ENCODE results near the gene ISYNA1. TPM values are rescaled to one million over a fixed set of nuclear protein-coding genes. Genes with fewer than 3 reads are reported as not detected.

The ISYNA1 gene
- total and polyA plus RNA-seq, 2 donors (not counting 1 experiment from before 2014, with no cell fraction given) = 22.6 to 28.3 TPM

GRCh38 chr19:18446811-18447359 lies 9.0 kb upstream of the ISYNA1 start:
- H3K4me3 ChIP-seq (ENCODE audit: control extremely low read depth in 1 of 5, extremely low read depth in 1 of 5, insufficient read depth in 1 of 5, low read depth in 2 of 5, low read length in 4 of 5) = no peak overlapping the region
- DNase-seq (no peak), ATAC-seq (ENCODE audit: low read depth) (no peak)
- intact Hi-C loops (cut with micrococcal nuclease) = no loop called here
- ChIA-PET CTCF (interaction anchor here (7.6 kb wide), 1 partner anchor 16 kb away, joined by 85 read pairs; no protein-coding TSS in a partner anchor), POLR2A (no interaction called here)
- H3K27ac ChIP-seq (ENCODE audit: low read length in 2 of 2) = no peak overlapping the region
- WGBS (ENCODE audit: insufficient coverage) = 94% methylated on average over 12 of the region's 12 CpGs
- no peaks in the 10 kb centered on the region for H3K27me3 Mint-ChIP-seq
- H3K4me1 ChIP-seq (ENCODE audit: control insufficient read depth in 2 of 2, insufficient read depth in 2 of 2, low read length in 2 of 2) = peaks cover 4 to 11% of the 10 kb centered on the region in 2 donors
- H3K27ac Mint-ChIP-seq = no peak overlapping the region
- no peaks in the 10 kb centered on the region for H3K27me3 ChIP-seq (replicated peaks in 1 of 4; ENCODE audit: control extremely low read depth in 1 of 4, control insufficient read depth in 3 of 4, insufficient read depth in 4 of 4, low read length in 3 of 4)
- peaks cover 57% of the 10 kb centered on the region for H4K20me1 ChIP-seq (ENCODE audit: control insufficient read depth, insufficient read depth, low read length, poor library complexity, severe bottlenecking)
- H2AFZ ChIP-seq (ENCODE audit: insufficient read depth, low read depth, low read length, poor library complexity, severe bottlenecking) = no peak overlapping the region
- H3K9me3 Mint-ChIP-seq (ENCODE audit: insufficient read depth) = no peaks in the 10 kb centered on the region
- H3K4me2 ChIP-seq (replicated peaks; ENCODE audit: low read depth, low read length, poor library complexity, severe bottlenecking) = no peak overlapping the region
- H3K79me2 ChIP-seq (ENCODE audit: control insufficient read depth, insufficient read depth, low read length) = peaks cover 36% of the 10 kb centered on the region
- peaks cover 14% of the 10 kb centered on the region for H3K4me1 Mint-ChIP-seq
- no peaks in the 10 kb centered on the region for H3K9me3 ChIP-seq (ENCODE audit: control extremely low read depth in 1 of 3, control insufficient read depth in 2 of 3, insufficient read depth in 1 of 3, low read length in 2 of 3)
- no peak for TF ChIP-seq CTCF (IDR thresholded peaks at IDR 0.05)
- TF ChIP-seq EZH2 (IDR thresholded peaks at IDR 0.05; ENCODE audit: borderline replicate concordance, insufficient read depth, low read depth, low read length, poor library complexity, severe bottlenecking) = no peak
- no peak overlapping the region for H3K9ac ChIP-seq (ENCODE audit: low read length)
- no peak overlapping the region for H3K4me3 Mint-ChIP-seq
- H3K36me3 ChIP-seq (replicated peaks in 1 of 2; ENCODE audit: control extremely low read depth in 1 of 2, control insufficient read depth in 1 of 2, extremely low read depth in 1 of 2, insufficient read depth in 2 of 2, low read length in 1 of 2) = peaks cover 0 to 73% of the 10 kb centered on the region in 2 experiments

GRCh38 chr19:18446145-18446810 lies 8.3 kb upstream of the ISYNA1 start:
- Histone ChIP-seq H3K4me3 (ENCODE audit: control extremely low read depth in 1 of 5, extremely low read depth in 1 of 5, insufficient read depth in 1 of 5, low read depth in 2 of 5, low read length in 4 of 5) (no peak overlapping the region), H3K4me2 (replicated peaks; ENCODE audit: low read depth, low read length, poor library complexity, severe bottlenecking) (no peak overlapping the region), H3K79me2 (ENCODE audit: control insufficient read depth, insufficient read depth, low read length) (peaks cover 36% of the 10 kb centered on the region), H3K36me3 (replicated peaks in 1 of 2; ENCODE audit: control extremely low read depth in 1 of 2, control insufficient read depth in 1 of 2, extremely low read depth in 1 of 2, insufficient read depth in 2 of 2, low read length in 1 of 2) (peaks cover 0 to 72% of the 10 kb centered on the region in 2 experiments), H3K9ac (ENCODE audit: low read length) (no peak overlapping the region), H3K4me1 (ENCODE audit: control insufficient read depth in 2 of 2, insufficient read depth in 2 of 2, low read length in 2 of 2) (peaks cover 4 to 12% of the 10 kb centered on the region in 2 donors), H3K27me3 (replicated peaks in 1 of 4; ENCODE audit: control extremely low read depth in 1 of 4, control insufficient read depth in 3 of 4, insufficient read depth in 4 of 4, low read length in 3 of 4) (no peaks in the 10 kb centered on the region), H3K9me3 (ENCODE audit: control extremely low read depth in 1 of 3, control insufficient read depth in 2 of 3, insufficient read depth in 1 of 3, low read length in 2 of 3) (no peaks in the 10 kb centered on the region), H2AFZ (ENCODE audit: insufficient read depth, low read depth, low read length, poor library complexity, severe bottlenecking) (no peak overlapping the region), H4K20me1 (ENCODE audit: control insufficient read depth, insufficient read depth, low read length, poor library complexity, severe bottlenecking) (peaks cover 52% of the 10 kb centered on the region), H3K27ac (ENCODE audit: low read length in 2 of 2) (no peak overlapping the region)
- no peak for ATAC-seq (ENCODE audit: low read depth)
- POLR2A ChIA-PET = no interaction called here
- 98% methylated on average over 34 of the region's 34 CpGs for WGBS (ENCODE audit: insufficient coverage)
- Mint-ChIP-seq H3K4me3 (no peak overlapping the region), H3K9me3 (ENCODE audit: insufficient read depth) (no peaks in the 10 kb centered on the region), H3K27me3 (no peaks in the 10 kb centered on the region), H3K4me1 (peaks cover 16% of the 10 kb centered on the region), H3K27ac (no peak overlapping the region)
- intact Hi-C loops (cut with micrococcal nuclease) = no loop called here
- DNase-seq = no peak
- CTCF ChIA-PET = no interaction called here
- TF ChIP-seq EZH2 (IDR thresholded peaks at IDR 0.05; ENCODE audit: borderline replicate concordance, insufficient read depth, low read depth, low read length, poor library complexity, severe bottlenecking) (no peak), CTCF (IDR thresholded peaks at IDR 0.05) (no peak)
